Thoracic aorta (tissue), 2 donors: Measurements from ENCODE around the gene FAR2. TPM values are rescaled to one million over a fixed set of nuclear protein-coding genes. Genes with fewer than 3 reads are reported as not detected.

Experiments used
- ATAC-seq: fragments of 150-250 bp; one replicate; pipeline ENCODE4 v1.8.0; 2017; ENCODE audit warnings: low read depth; ENCODE audit not compliant: insufficient number of reproducible peaks, low FRiP score
- DNase-seq: peaks from one replicate; pipeline ENCODE4 v3.0.0-alpha.2; 2020; ENCODE audit warnings: low spot score
- H3K27ac ChIP-seq, 2 donors: fragments of 200-600 bp; sonication (generic); 1 replicate in 1 of 2; 2 replicates in 1 of 2; pipeline ENCODE4 v1.5.1; 2016; ENCODE audit warnings: mild to moderate bottlenecking in 2 of 2, moderate library complexity in 2 of 2
- H3K27me3 ChIP-seq: fragments of 200-600 bp; sonication (generic); replicated peaks from 2 replicates; pipeline ENCODE4 v1.6.0; 2016; ENCODE audit warnings: mild to moderate bottlenecking; ENCODE audit not compliant: insufficient read depth
- H3K36me3 ChIP-seq: fragments of 200-600 bp; sonication (generic); one replicate; pipeline ENCODE4 v1.5.1; 2016
- H3K4me1 ChIP-seq, 2 donors: fragments of 200-600 bp; sonication (generic); 1 replicate in 1 of 2; 2 replicates in 1 of 2; pipeline versions ENCODE4 v1.5.1 to v1.6.0; 2016; ENCODE audit warnings: low read depth in 2 of 2, mild to moderate bottlenecking in 1 of 2; ENCODE audit not compliant: control insufficient read depth in 1 of 2
- H3K4me3 ChIP-seq: fragments of 200-600 bp; sonication (generic); 2 replicates; pipeline ENCODE4 v1.5.1; 2016; ENCODE audit warnings: mild to moderate bottlenecking
- H3K9me3 ChIP-seq: fragments of 200-600 bp; sonication (generic); 2 replicates; pipeline ENCODE4 v1.5.1; 2016
- total RNA-seq, 2 donors: library from RNA; depleted of rRNA; stranded (reverse); fragments of >200 nt; gene quantifications; one replicate each; pipeline versions ENCODE4 v1.1.0 to v1.2.3, GENCODE V29; 2016
- TF ChIP-seq, protein P1 (sequence below): fragments of 200-600 bp; sonication (generic); IDR thresholded peaks from one replicate; pipeline ENCODE4 v1.5.1; 2019; ENCODE audit warnings: antibody characterized with exemption

Gene FAR2
- total RNA-seq, 2 donors from 2014 or later, result 8.5 to 16.9 TPM

DNA sequence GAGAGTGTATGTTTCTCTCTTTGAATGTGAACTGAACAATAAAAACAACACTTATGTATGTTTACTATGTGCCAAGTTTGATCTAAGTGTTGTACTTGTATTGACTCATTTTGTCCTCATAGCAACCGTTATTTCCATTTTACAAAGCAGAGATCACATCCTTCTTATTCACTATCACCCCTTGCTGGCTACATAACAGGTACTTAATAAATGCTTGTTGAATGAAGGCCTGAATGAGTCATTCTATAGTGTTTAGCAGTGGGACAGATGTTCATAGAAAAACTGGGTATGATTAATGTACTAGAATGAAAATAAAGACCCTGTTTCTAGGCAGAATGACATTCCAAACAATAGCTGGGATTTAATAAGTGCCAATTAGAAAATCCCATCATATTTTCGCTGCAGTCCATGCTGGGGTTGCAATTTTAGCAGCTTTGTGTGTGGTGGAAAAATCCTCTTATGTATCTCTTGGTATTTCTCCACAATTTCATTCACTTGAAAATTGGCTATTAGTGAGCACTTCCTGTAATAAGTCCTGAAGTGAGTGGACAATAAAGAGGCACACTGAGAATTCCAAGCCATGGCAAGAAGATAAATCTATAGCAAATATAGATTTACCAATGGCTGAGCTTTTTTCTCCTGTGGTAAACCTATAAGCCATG is 86.0 kb downstream of the FAR2 start:
- no peak overlapping the region for H3K4me3 ChIP-seq
- no peaks in the 10 kb centered on the region for H3K27me3 ChIP-seq
- no peak for DNase-seq
- no peaks in the 10 kb centered on the region for H3K9me3 ChIP-seq
- ATAC-seq, result no peak
- H3K36me3 ChIP-seq, result no peaks in the 10 kb centered on the region
- H3K27ac ChIP-seq, result no peak overlapping the region
- no peaks in the 10 kb centered on the region for H3K4me1 ChIP-seq
- TF ChIP-seq, protein P1, sequence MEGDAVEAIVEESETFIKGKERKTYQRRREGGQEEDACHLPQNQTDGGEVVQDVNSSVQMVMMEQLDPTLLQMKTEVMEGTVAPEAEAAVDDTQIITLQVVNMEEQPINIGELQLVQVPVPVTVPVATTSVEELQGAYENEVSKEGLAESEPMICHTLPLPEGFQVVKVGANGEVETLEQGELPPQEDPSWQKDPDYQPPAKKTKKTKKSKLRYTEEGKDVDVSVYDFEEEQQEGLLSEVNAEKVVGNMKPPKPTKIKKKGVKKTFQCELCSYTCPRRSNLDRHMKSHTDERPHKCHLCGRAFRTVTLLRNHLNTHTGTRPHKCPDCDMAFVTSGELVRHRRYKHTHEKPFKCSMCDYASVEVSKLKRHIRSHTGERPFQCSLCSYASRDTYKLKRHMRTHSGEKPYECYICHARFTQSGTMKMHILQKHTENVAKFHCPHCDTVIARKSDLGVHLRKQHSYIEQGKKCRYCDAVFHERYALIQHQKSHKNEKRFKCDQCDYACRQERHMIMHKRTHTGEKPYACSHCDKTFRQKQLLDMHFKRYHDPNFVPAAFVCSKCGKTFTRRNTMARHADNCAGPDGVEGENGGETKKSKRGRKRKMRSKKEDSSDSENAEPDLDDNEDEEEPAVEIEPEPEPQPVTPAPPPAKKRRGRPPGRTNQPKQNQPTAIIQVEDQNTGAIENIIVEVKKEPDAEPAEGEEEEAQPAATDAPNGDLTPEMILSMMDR, result no peak

DNA sequence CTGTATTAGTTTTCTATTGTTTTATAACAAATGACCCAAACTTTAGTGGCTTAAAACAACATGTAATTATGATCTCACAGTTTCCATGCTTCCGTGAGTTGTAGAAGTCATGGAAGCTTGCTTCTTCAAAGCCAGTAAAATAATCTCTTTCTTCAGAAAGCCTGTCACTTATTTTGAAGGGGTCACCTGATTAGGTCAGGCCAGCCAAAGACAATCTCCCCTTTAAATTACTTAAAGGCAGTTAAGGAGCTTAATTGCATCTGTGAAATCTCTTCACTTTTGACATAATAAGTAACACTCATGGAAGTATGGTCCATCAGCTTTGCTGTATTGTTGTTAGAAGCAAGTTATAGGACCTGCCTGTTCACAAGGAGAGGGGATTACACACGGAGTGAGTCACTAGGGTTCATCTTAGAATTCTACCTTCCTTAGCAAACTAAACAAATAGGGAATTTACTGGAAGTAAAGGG is 89.8 kb downstream of the FAR2 start:
- no peaks in the 10 kb centered on the region for H3K27me3 ChIP-seq
- peaks cover 12% of the 10 kb centered on the region in 2 donors for H3K4me1 ChIP-seq
- no peak for ATAC-seq
- H3K36me3 ChIP-seq, result no peaks in the 10 kb centered on the region
- H3K9me3 ChIP-seq, result no peaks in the 10 kb centered on the region
- no peak overlapping the region for H3K27ac ChIP-seq
- H3K4me3 ChIP-seq, result no peak overlapping the region
- no peak for DNase-seq
- TF ChIP-seq, protein P1, result no peak

DNA sequence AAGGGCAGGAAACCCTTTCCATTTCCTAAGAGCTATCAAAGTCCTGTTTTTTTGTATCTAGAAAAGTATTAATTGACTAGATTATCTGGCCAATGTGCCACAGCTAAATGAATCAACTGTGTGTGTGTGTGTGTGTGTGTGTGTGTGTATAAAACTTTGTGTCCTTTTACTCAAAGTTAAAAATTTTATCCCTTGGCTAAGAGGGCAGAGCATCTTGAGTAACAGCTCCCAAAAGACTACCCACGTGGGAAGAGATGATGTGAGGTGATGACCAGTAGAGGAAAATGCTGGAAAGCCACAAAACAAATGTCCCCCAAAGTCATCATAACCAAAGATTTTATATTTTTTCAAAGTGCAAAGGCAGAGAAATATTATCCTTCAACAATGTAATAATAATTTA is 90.3 kb downstream of the FAR2 start:
- DNase-seq (no peak), ATAC-seq (no peak)
- Histone ChIP-seq H3K9me3 (no peaks in the 10 kb centered on the region), H3K4me1 (peaks cover 12% of the 10 kb centered on the region in 2 donors), H3K27ac (no peak overlapping the region), H3K4me3 (no peak overlapping the region), H3K36me3 (no peaks in the 10 kb centered on the region), H3K27me3 (no peaks in the 10 kb centered on the region)
- TF ChIP-seq, protein P1, result no peak

DNA sequence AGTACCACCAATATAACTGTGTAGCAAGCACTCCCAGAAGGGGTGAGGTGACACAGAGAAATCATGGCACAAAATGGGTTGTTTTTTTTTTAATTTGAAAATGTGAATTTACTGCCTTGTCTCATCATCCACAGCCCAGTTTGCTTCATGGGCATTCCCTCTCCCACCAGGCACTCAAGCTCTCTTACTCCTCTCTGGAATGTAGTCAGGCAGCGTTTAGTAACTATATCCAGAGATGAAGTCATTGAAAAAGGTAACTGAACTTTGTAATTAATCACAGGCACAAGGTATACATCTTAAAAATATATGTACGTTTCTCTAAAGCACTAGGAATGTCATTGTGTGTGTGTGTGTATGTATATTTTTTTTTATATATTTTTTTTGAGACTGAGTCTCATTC is 91.4 kb downstream of the FAR2 start:
- ATAC-seq, result no peak

DNA sequence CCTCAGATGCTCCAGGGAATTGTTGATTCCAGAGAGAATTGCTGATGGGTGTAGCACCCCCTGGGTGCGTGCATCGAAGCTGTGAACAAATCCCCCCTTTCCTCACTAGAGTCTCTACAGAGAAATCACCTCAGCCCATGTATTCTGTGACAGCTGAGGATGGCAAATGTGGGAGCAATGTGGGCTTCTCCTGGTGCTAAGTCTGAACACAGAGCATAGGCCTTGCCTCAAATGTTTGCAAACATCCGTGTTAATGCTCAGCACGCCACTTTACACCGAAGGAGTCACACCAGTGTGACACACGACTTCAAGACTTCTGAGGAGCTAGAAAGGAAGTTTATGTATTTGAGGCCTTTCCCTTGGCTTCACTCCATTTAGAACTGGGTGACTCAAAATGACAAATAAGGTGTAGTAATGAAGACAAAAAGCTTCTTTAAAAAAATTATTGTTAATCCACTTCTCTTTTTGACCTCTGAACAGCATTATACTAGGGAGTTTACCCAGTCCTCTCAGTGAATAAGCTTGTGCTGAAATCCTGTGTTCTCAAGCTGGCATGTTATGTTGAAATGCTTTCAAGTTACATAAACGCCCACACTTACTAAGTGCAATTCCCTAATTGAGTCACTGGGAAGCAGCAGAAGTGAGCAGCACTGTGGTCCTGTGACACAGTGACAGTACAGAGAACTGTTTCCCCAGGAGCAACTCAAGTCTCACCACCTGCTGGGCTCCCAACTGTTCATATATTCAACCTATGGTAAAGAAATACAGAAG is 92.9 kb downstream of the FAR2 start:
- DNase-seq, result no peak

More for the DNA sequence above, 91.4 kb downstream of the FAR2 start:
- Histone ChIP-seq H3K27me3 (no peaks in the 10 kb centered on the region), H3K4me3 (no peak overlapping the region), H3K27ac (no peak overlapping the region), H3K4me1 (peaks cover 12% of the 10 kb centered on the region in 2 donors), H3K9me3 (no peaks in the 10 kb centered on the region), H3K36me3 (no peaks in the 10 kb centered on the region)
- TF ChIP-seq, protein P1, result no peak
- DNase-seq, result no peak

More for the DNA sequence above, 92.9 kb downstream of the FAR2 start:
- Histone ChIP-seq H3K27me3 (no peaks in the 10 kb centered on the region), H3K36me3 (no peaks in the 10 kb centered on the region), H3K4me1 (peaks cover 12% of the 10 kb centered on the region in 2 donors), H3K4me3 (no peak overlapping the region), H3K9me3 (no peaks in the 10 kb centered on the region), H3K27ac (peak overlapping the region in 1 of 2 donors; percentile 17)
- TF ChIP-seq, protein P1, result peak; percentile 10
- ATAC-seq, result peak; percentile 71
